Urinary bladder (tissue), 4 donors: ENCODE data around the gene TAGLN2. TPM values are rescaled to one million over a fixed set of nuclear protein-coding genes. Genes with fewer than 3 reads are reported as not detected.

ENCODE experiments used
- DNase-seq: peaks from one replicate; pipeline ENCODE4 v3.0.0-alpha.2; 2015; ENCODE audit errors: extremely low spot score
- H3K27ac ChIP-seq: one replicate; pipeline ENCODE4 v1.5.1; 2013; ENCODE audit warnings: low read depth, mild to moderate bottlenecking, moderate library complexity
- H3K36me3 ChIP-seq: one replicate; pipeline ENCODE4 v1.6.1; 2013; ENCODE audit warnings: mild to moderate bottlenecking, moderate library complexity; ENCODE audit not compliant: insufficient read depth
- H3K4me1 ChIP-seq: one replicate; pipeline ENCODE4 v1.6.1; 2013; ENCODE audit warnings: mild to moderate bottlenecking, moderate library complexity; ENCODE audit not compliant: insufficient read depth
- H3K4me3 ChIP-seq: one replicate; pipeline ENCODE4 v1.5.1; 2013; ENCODE audit warnings: low read depth, low read length
- WGBS: extraction: QIAGEN DNeasy Blood & Tissue Kit; methylation state at CpG from one replicate; pipeline ENCODE4 v1.1.7; 2013; 5-methylcytosine and 5-hydroxymethylcytosine counted together
- polyA plus RNA-seq: library from polyadenylated mRNA; stranded (reverse); fragments of 200-250 nt; gene quantifications from one replicate; pipeline ENCODE4 v1.2.3, GENCODE V29; 2013
- total RNA-seq: library from RNA; depleted of rRNA; stranded (reverse); fragments of >200 nt; gene quantifications from one replicate; pipeline ENCODE4 v1.2.3, GENCODE V29; 2014
- donor health status: healthy with polysubstance abuse.
- donor health status: healthy.

Gene TAGLN2
- total and polyA plus RNA-seq, 2 donors: 106 to 318 TPM

DNA sequence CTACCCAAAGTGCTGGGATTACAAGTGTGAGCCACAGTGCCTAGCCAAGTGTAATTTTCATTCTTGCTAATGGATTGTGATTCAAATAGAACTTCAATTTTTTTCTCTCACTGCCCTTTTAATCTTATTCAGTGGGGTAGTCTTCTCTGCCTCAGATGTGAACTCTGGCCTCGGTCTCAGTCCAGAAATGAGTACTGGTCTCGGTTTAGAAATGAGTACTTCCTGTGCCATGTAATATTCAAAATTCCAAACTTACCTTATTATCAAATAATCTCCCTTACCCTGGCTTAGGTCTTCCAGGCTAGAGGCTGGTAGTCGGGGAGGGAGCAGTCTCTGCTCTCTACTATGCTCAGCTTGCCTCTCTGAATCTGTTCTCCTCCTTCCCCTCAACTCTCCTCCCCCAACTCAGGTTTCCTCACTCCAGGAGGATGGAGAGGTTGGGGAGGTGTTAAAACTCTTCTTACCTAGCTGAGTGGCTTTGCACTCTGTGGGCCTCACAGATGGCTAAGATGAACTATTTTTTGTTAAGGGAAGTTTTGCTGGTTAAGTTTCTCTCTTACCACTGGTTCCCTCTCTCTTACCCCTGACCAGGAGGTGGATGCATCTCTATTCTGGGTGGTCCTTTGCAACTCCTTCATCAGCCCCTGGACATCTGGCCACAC is 33.5 kb upstream of the TAGLN2 start:
- Histone ChIP-seq H3K4me3 (no peak overlapping the region), H3K36me3 (no peaks in the 10 kb centered on the region), H3K27ac (no peak overlapping the region), H3K4me1 (peaks cover 1% of the 10 kb centered on the region)
- WGBS: 83% methylated on average over 3 of the region's 3 CpGs
- DNase-seq: no peak

- no peaks in the 10 kb centered on the region for H3K36me3 ChIP-seq
- H3K27ac ChIP-seq: no peak overlapping the region
- WGBS: 27% methylated on average over 9 of the region's 9 CpGs
- H3K4me3 ChIP-seq: no peak overlapping the region
- peaks cover 1% of the 10 kb centered on the region for H3K4me1 ChIP-seq
- DNase-seq: no peak
Measured at GRCh38 chr1:159957824-159958268, 32.5 kb upstream of the TAGLN2 start.

GRCh38 chr1:159955456-159955855 is 30.1 kb upstream of the TAGLN2 start:
- 88% methylated on average over 3 of the region's 3 CpGs for WGBS
- Histone ChIP-seq H3K4me3 (no peak overlapping the region), H3K36me3 (no peaks in the 10 kb centered on the region), H3K4me1 (no peaks in the 10 kb centered on the region), H3K27ac (no peak overlapping the region)
- DNase-seq: no peak

DNA sequence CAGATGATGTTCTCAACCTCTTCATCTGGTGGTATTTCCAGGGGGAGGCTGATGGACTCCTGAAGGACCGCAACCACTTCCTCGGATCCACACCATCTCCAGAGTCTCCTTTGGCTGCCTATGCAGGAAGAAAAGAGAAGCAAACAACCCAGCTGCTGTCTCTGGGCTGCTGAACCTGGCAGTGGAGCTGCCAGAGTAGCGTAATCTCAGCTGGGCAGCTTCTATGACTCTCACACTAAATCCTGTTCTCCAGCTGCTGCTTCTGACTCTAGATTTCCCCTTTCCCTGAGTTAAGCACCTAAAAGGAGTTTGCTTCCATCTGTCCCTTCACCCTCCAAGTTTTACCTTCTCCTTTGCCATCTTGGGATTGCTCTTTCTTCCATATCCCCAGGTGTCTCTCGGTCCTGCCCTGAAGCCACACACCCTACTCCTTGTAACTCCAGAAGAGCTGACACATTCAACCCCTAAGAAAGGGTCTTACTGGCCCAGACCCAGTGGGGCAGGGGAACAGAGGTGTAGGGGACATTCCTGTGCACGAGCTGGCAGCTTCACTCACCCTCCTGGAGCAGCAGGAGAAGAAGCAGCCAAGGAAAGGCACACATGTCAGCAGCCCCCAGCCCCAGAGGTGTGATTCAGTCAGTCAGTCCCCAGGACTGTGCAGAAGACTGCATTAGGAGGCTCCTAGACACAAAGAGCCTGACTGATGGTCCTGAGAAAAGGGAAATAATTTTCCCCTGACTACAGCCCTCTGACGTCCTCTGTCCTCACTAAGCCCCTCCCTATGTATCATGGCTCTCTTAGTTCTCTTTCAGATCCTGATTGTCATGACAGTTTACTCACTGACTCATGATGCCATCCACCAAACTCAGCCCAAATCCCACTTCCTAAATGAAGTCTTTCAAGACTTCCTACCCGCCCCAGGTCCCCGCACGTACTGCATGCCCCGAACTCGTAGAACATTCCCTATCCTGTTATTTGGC is 28.5 kb upstream of the TAGLN2 start, which contains the start of gene SLAMF9:
TSS of gene SLAMF9 (minus strand) at position 702 of the 980 bp plus-strand sequence. CDS start at position 602, 100 bp downstream.
- 54% methylated on average over 11 of the region's 11 CpGs for WGBS
- no peaks in the 10 kb centered on the region for H3K4me1 ChIP-seq
- H3K27ac ChIP-seq: no peak within 1 kb of the TSS
- H3K36me3 ChIP-seq: no peaks in the 10 kb centered on the region
- no peak for DNase-seq
- H3K4me3 ChIP-seq: no peak within 1 kb of the TSS

- WGBS: 92% methylated on average over 5 of the region's 5 CpGs
Measured at GRCh38 chr1:159952932-159953331, 27.6 kb upstream of the TAGLN2 start.

DNA sequence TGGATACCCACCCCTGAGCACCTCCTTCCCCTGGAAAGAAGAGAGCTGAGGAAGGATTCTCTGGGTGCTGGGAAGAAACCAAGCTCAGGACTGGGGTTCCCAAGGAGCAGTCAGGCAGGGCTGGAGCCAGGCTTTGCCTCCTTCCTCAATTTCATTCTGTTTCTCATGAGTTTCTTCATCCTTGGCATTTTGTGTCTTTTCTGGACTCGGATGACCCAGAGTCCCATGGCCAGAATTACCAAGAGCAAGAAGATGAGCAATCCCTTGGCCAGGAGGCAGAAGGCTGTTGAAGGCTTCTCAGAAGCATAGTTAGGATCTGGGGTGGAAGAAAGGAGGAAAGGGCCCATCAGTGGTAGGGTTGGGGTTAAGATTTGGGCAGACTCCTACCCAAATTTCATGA is 26.2 kb upstream of the TAGLN2 start:
- no peaks in the 10 kb centered on the region for H3K36me3 ChIP-seq
- no peaks in the 10 kb centered on the region for H3K4me1 ChIP-seq
- no peak overlapping the region for H3K4me3 ChIP-seq
- WGBS: 79% methylated on average over 1 of the region's 1 CpG
- H3K27ac ChIP-seq: no peak overlapping the region
- DNase-seq: no peak

More at GRCh38 chr1:159952932-159953331, 27.6 kb upstream of the TAGLN2 start:
- DNase-seq: no peak
- Histone ChIP-seq H3K4me1 (no peaks in the 10 kb centered on the region), H3K4me3 (no peak overlapping the region), H3K27ac (no peak overlapping the region), H3K36me3 (no peaks in the 10 kb centered on the region)

GRCh38 chr1:159951016-159951415 is 25.7 kb upstream of the TAGLN2 start:
- H3K4me3 ChIP-seq: no peak overlapping the region
- no peak for DNase-seq
- no peaks in the 10 kb centered on the region for H3K4me1 ChIP-seq
- WGBS: 86% methylated on average over 2 of the region's 2 CpGs
- H3K36me3 ChIP-seq: no peaks in the 10 kb centered on the region
- no peak overlapping the region for H3K27ac ChIP-seq

DNA sequence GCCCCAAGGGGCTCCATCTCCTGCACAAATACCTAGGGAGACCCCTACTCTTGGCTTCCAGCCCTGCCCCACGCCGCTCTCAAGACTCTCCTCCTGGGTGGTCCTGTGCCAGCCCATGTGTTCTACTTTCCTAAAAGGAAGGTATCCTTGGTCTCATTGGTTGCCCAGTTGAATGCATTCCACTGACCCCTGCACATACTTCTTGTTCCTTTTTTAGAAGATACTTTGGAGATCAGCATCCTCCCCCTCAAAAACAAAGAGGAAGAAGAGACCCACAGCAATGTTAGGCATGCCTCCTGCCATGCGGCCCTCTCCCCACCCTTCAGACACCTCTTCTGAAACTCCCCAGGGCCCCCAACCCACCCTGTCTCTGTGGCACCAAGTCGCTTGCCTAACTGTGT is 24.7 kb upstream of the TAGLN2 start:
- Histone ChIP-seq H3K4me3 (no peak overlapping the region), H3K27ac (no peak overlapping the region), H3K4me1 (no peaks in the 10 kb centered on the region), H3K36me3 (no peaks in the 10 kb centered on the region)
- DNase-seq: no peak
- WGBS: 93% methylated on average over 4 of the region's 4 CpGs

DNA sequence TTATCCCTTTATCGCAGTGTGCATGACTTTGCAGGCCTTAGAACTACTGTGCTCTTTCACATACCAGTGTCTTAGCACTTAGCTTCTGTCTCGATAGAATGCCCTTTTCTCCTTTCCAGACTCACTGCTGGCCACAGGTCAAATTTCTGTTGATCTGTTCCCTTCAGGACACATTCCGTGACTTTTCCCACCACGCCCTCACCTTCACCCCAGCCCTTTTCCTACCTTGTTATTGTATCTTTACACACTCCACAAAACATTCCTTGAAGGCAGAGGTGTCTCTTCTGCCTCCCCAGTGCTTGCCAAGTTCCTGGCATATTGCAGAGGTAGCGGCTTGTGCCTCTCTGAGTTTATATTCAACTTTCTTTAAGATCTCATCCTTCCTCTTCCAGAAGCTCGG is 23.8 kb upstream of the TAGLN2 start:
- Histone ChIP-seq H3K4me1 (no peaks in the 10 kb centered on the region), H3K36me3 (no peaks in the 10 kb centered on the region), H3K27ac (no peak overlapping the region), H3K4me3 (no peak overlapping the region)
- WGBS: 59% methylated on average over 6 of the region's 6 CpGs
- DNase-seq: no peak

- no peak overlapping the region for H3K4me3 ChIP-seq
- 78% methylated on average over 1 of the region's 1 CpG for WGBS
- DNase-seq: no peak
- no peaks in the 10 kb centered on the region for H3K4me1 ChIP-seq
- H3K36me3 ChIP-seq: no peaks in the 10 kb centered on the region
- H3K27ac ChIP-seq: no peak overlapping the region
Measured at GRCh38 chr1:159947942-159948341, 22.6 kb upstream of the TAGLN2 start.

DNA sequence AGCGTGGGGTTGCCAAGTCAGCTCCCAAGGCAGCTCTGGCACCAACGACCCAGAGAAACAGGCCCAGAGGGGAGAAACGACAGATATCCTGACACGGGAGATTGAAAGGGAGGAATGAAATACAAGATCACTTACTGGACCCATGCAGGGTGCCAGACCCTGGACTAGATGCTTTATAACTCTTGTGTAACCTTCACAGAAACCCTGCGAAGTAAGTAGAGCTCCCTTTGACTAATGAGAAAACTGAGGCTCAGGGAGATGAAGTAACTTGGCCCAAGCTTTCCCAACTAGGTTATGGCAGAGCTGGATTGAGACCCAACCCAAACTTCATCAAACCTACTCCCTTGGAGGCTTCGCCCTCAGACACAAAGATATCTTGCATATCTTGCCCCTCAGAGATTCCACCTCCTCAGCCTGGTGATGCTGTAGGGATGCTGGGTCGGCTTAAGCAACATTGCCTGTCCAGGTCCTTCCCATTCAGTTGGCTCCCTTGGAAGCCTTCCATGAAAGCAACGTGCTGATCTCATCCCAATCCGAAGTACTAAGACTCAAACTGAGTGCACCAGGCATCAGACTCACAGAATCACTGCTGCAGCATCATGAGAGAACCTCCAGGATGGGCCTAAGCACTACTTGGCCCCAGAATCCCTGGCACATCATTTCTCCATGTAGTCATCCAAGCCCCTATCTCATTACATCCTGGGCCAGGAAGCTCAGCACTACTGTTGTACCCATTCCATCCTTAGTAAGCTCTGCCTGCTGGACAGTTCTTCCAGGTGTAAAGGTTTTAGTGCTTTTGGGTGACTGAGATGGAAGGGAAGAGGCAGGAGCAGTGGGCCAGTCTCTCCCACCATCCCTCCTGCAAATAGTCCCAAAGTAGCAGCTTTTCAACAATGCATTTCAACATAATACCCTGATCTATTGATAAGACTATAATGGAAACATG is 21.2 kb upstream of the TAGLN2 start:
- DNase-seq: no peak
- H3K27ac ChIP-seq: no peak overlapping the region
- H3K4me1 ChIP-seq: no peaks in the 10 kb centered on the region
- H3K36me3 ChIP-seq: no peaks in the 10 kb centered on the region
- no peak overlapping the region for H3K4me3 ChIP-seq
- WGBS: 47% methylated on average over 9 of the region's 9 CpGs

DNA sequence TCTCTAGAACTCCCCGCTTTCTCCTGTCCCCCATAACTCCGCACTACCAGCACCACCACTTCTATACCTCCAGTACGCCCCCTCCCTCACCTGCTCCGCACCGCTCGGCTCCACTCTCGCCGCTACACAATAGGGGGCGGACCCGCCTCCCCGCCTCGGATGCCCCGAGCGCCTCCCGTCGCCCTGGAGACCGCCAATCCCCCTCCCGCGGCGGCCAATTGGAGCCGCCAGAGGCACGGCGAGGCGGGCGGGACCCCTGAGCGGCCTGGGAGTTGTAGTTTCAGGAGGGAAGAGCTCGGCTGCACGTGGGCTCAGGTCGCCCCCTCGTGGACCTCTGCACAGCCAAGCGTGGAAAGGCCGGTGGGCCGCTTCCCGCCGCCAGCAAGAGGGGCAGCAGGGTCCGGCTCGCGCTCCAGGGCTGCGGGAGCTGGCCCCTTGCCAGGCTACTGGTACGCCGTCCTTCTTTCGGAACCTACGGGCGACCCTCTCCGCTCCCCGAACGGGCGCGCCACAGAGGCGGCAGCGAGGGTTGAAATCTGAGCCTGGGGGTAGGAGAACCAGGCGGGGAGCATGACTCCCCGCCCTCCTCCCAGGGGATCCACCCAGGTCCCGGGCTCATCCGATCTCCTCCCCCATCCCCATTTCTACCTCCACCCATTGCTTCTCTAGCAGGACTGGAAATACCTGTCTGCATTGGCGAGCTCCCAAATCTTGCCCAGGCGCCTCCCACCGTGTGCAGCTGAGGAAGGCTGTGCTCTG is 20.4 kb upstream of the TAGLN2 start, which contains the start of gene IGSF9:
TSS of gene IGSF9 (minus strand) at position 131 of the 759 bp plus-strand sequence. CDS start 2,159 bp downstream, outside the sequence.
- peak; percentile 85 for DNase-seq
- H3K36me3 ChIP-seq: no peaks in the 10 kb centered on the region
- peak within 1 kb of the TSS; percentile 31 for H3K27ac ChIP-seq

More for the DNA sequence above, 20.4 kb upstream of the TAGLN2 start, which contains the start of gene IGSF9:
- WGBS: 1% methylated on average over 58 of the region's 58 CpGs
- no peaks in the 10 kb centered on the region for H3K4me1 ChIP-seq
- peak within 1 kb of the TSS; percentile 29 for H3K4me3 ChIP-seq
